Measurements from ENCODE around the gene SORBS2. TPM values are rescaled to one million over a fixed set of nuclear protein-coding genes. Genes with fewer than 3 reads are reported as not detected.

The SORBS2 gene
- total and polyA plus RNA-seq, 2 of the 8 experiments (the other 6 are each of a cell fraction or from before 2014, with no cell fraction given), result 73.0 to 87.1 TPM

DNA sequence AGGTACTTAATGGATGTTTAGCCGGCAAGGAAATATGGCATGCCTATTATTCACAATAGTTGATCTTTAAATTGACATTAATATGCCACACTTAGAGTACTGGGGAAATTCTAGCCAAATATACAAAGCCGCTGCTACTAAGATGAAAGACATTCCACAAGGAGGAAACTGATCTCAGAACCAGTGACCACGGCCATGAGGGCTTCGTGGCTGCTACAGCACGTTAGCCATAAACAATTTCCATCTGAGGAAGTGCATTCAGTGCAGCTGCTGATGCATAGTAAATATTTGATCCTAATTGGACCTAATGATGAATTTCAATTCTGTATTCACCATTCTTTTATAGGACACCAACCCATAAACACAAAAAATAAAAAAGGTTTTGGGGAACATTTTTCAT lies 59.1 kb downstream of the SORBS2 start:
- ChIA-PET POLR2A (ENCODE audit: partially characterized antibody) (no interaction called here), CTCF (ENCODE audit: partially characterized antibody) (interaction anchor here (1.3 kb wide), 1 partner anchor 269 kb away, joined by 3 read pairs; no protein-coding TSS in a partner anchor)
- no peak overlapping the region for H2AK5ac ChIP-seq (ENCODE audit: low read depth, low read length)
- no peak overlapping the region for H2BK20ac ChIP-seq (ENCODE audit: low read length)
- no peaks in the 10 kb centered on the region; a peak in 1 of 4 replicates for H3K9me3 ChIP-seq (ENCODE audit: insufficient read depth in 2 of 2, low read depth in 1 of 2, low read length in 1 of 2)
- H2BK5ac ChIP-seq (ENCODE audit: low read depth, low read length), result no peak overlapping the region
- H3K4me2 ChIP-seq (ENCODE audit: insufficient read depth in 1 of 2, low read depth in 2 of 2, low read length in 2 of 2), result no peak overlapping the region
- H3K23ac ChIP-seq (ENCODE audit: insufficient read length), result no peak overlapping the region
- no peak overlapping the region for H2BK15ac ChIP-seq (ENCODE audit: low read length)
- peaks cover 7% of the 10 kb centered on the region; the same call in 1 of the 2 replicates for H3K79me1 ChIP-seq (ENCODE audit: low read depth, low read length)
- peaks cover 0 to 54% of the 10 kb centered on the region in 2 experiments; a peak in 3 of 4 replicates for H3K79me2 ChIP-seq (ENCODE audit: control insufficient read depth in 1 of 2, insufficient read depth in 2 of 2, low read length in 2 of 2)
- H4K8ac ChIP-seq (ENCODE audit: extremely low read depth, insufficient read depth, low read length), result no peak overlapping the region
- no peak overlapping the region for H3K4me3 ChIP-seq (ENCODE audit: extremely low read depth in 1 of 4, insufficient read depth in 2 of 4, low read depth in 3 of 4, low read length in 4 of 4)
- no peak overlapping the region for H2BK120ac ChIP-seq (replicated peaks; ENCODE audit: low read depth, low read length)
- no peak overlapping the region for H2BK12ac ChIP-seq (ENCODE audit: low read depth, low read length)
- no peaks in the 10 kb centered on the region for H3K27me3 ChIP-seq (replicated peaks in 1 of 4; ENCODE audit: control insufficient read depth in 3 of 4, extremely low read depth in 1 of 4, insufficient read depth in 3 of 4, low read length in 3 of 4)
- H3K9ac ChIP-seq (replicated peaks in 1 of 4; ENCODE audit: extremely low read depth in 1 of 4, low read depth in 3 of 4, low read length in 3 of 4), result no peak overlapping the region
- no peaks in the 10 kb centered on the region; a peak in 2 of 7 replicates for H3K4me1 ChIP-seq (replicated peaks in 1 of 4; ENCODE audit: control insufficient read depth in 3 of 4, insufficient read depth in 4 of 4, low read length in 3 of 4)
- H3K23me2 ChIP-seq (ENCODE audit: low read depth, low read length), result no peaks in the 10 kb centered on the region
- DNase-seq (ENCODE audit: low read depth in 1 of 2, low spot score in 2 of 2), result no peak
- no peak overlapping the region for H3K14ac ChIP-seq (ENCODE audit: insufficient read length)
- H4K5ac ChIP-seq (ENCODE audit: insufficient read length, low read depth, low read length), result no peak overlapping the region
- H3K36me3 ChIP-seq (ENCODE audit: control insufficient read depth in 2 of 4, insufficient read depth in 4 of 4, low read length in 3 of 4), result no peaks in the 10 kb centered on the region
- no peak overlapping the region for H2AFZ ChIP-seq (ENCODE audit: low read length)
- FAIRE-seq, result no peak
- H3K18ac ChIP-seq (ENCODE audit: extremely low read depth, low read length), result no peak overlapping the region
- no peak overlapping the region for H4K91ac ChIP-seq (replicated peaks; ENCODE audit: insufficient read length, low read length)
- H4K20me1 ChIP-seq (replicated peaks in 1 of 2; ENCODE audit: control insufficient read depth in 1 of 2, insufficient read depth in 2 of 2, low read length in 2 of 2), result no peaks in the 10 kb centered on the region
- H3K56ac ChIP-seq (replicated peaks; ENCODE audit: insufficient read length, low read depth, low read length), result no peak overlapping the region
- H3K27ac ChIP-seq (ENCODE audit: low read depth, low read length), result no peak overlapping the region
- H3K4ac ChIP-seq (replicated peaks; ENCODE audit: insufficient read length, low read depth, low read length), result no peak overlapping the region
- 94% methylated on average over 5 of the region's 5 CpGs; no CpG with 5 or more reads in 1 of the 2 experiments for WGBS, 2 experiments (ENCODE audit: extremely low coverage in 1 of 2, insufficient coverage in 1 of 2, insufficient read length in 1 of 2, insufficient replicate concordance in 2 of 2, low coverage in 1 of 2, low lambda C conversion rate in 2 of 2, missing lambda C conversion rate in 1 of 2)
- TF ChIP-seq SP1 (IDR thresholded peaks at IDR 0.05; ENCODE audit: low read depth, low read length) (no peak), SRF (IDR thresholded peaks at IDR 0.05; ENCODE audit: low read depth, low read length) (no peak), ASH2L (IDR thresholded peaks at IDR 0.05; ENCODE audit: low read length) (no peak), PHF8 (conservative IDR thresholded peaks at IDR 0.05; ENCODE audit: low read depth, low read length) (no peak), CEBPB (IDR thresholded peaks at IDR 0.05; ENCODE audit: low read depth, low read length) (no peak), RFX5 (IDR thresholded peaks at IDR 0.05; ENCODE audit: borderline replicate concordance, low read depth, low read length) (no peak), YY1 (IDR thresholded peaks at IDR 0.05; ENCODE audit: low read depth, low read length) (no peak)
